ENCODE results near the gene CGNL1. TPM values are rescaled to one million over a fixed set of nuclear protein-coding genes. Genes with fewer than 3 reads are reported as not detected.

The CGNL1 gene
- total RNA-seq, 1 donor from 2014 or later = 11.0 TPM

- Mint-ChIP-seq H3K4me1 (ENCODE audit: low read depth, unreplicated experiment) (peaks cover 13% of the 10 kb centered on the region), H3K27ac (ENCODE audit: unreplicated experiment) (peak overlapping the region; percentile 21), H3K4me3 (ENCODE audit: unreplicated experiment) (no peak overlapping the region), H3K36me3 (ENCODE audit: low read depth, unreplicated experiment) (peaks cover 20% of the 10 kb centered on the region), H3K27me3 (ENCODE audit: low read depth, unreplicated experiment) (no peaks in the 10 kb centered on the region), H3K9me3 (ENCODE audit: unreplicated experiment) (peaks cover 11% of the 10 kb centered on the region)
- Histone ChIP-seq H3K27me3 (ENCODE audit: insufficient read depth, low read length) (peaks cover 4% of the 10 kb centered on the region), H3K79me2 (ENCODE audit: insufficient read depth, low read length) (no peaks in the 10 kb centered on the region), H3K9ac (ENCODE audit: low read length) (no peak overlapping the region), H3K4me3 (ENCODE audit: insufficient read depth, low read depth, low read length) (no peak overlapping the region), H3K4me2 (ENCODE audit: low read length) (no peak overlapping the region), H3K36me3 (ENCODE audit: insufficient read depth, low read length) (no peaks in the 10 kb centered on the region), H2AFZ (ENCODE audit: low read depth, low read length) (no peak overlapping the region), H3K27ac (ENCODE audit: low read depth, low read length) (no peak overlapping the region), H3K9me3 (ENCODE audit: insufficient read depth, low read depth, low read length) (no peaks in the 10 kb centered on the region), H4K20me1 (ENCODE audit: insufficient read depth, low read length) (no peaks in the 10 kb centered on the region), H3K4me1 (ENCODE audit: insufficient read depth, low read length) (no peaks in the 10 kb centered on the region)
- peak; percentile 69 for DNase-seq (ENCODE audit: low read depth)
- FAIRE-seq = no peak
- TF ChIP-seq EZH2 (IDR thresholded peaks at IDR 0.05; ENCODE audit: insufficient read depth, low read length) (no peak), CTCF (IDR thresholded peaks at IDR 0.05; ENCODE audit: insufficient read depth, low read depth, low read length) (no peak)
Measured at GRCh38 chr15:57537072-57537471, 160.8 kb downstream of the CGNL1 start.

- Histone ChIP-seq H4K20me1 (ENCODE audit: insufficient read depth, low read length) (no peaks in the 10 kb centered on the region), H3K36me3 (ENCODE audit: insufficient read depth, low read length) (no peaks in the 10 kb centered on the region), H3K27ac (ENCODE audit: low read depth, low read length) (no peak overlapping the region), H3K4me3 (ENCODE audit: insufficient read depth, low read depth, low read length) (no peak overlapping the region), H3K9me3 (ENCODE audit: insufficient read depth, low read depth, low read length) (no peaks in the 10 kb centered on the region), H3K27me3 (ENCODE audit: insufficient read depth, low read length) (peaks cover 4% of the 10 kb centered on the region), H3K9ac (ENCODE audit: low read length) (no peak overlapping the region), H3K79me2 (ENCODE audit: insufficient read depth, low read length) (no peaks in the 10 kb centered on the region), H2AFZ (ENCODE audit: low read depth, low read length) (no peak overlapping the region), H3K4me1 (ENCODE audit: insufficient read depth, low read length) (no peaks in the 10 kb centered on the region), H3K4me2 (ENCODE audit: low read length) (no peak overlapping the region)
- H3K27ac Mint-ChIP-seq (ENCODE audit: unreplicated experiment) = peak overlapping the region; percentile 12
- H3K36me3 Mint-ChIP-seq (ENCODE audit: low read depth, unreplicated experiment) = peaks cover 18% of the 10 kb centered on the region
- H3K27me3 Mint-ChIP-seq (ENCODE audit: low read depth, unreplicated experiment) = no peaks in the 10 kb centered on the region
- DNase-seq (ENCODE audit: low read depth) = no peak
- peaks cover 13% of the 10 kb centered on the region for H3K4me1 Mint-ChIP-seq (ENCODE audit: low read depth, unreplicated experiment)
- FAIRE-seq = peak; percentile 50
- no peak overlapping the region for H3K4me3 Mint-ChIP-seq (ENCODE audit: unreplicated experiment)
- peaks cover 11% of the 10 kb centered on the region for H3K9me3 Mint-ChIP-seq (ENCODE audit: unreplicated experiment)
- no peak for TF ChIP-seq CTCF (IDR thresholded peaks at IDR 0.05; ENCODE audit: insufficient read depth, low read depth, low read length)
- no peak for TF ChIP-seq EZH2 (IDR thresholded peaks at IDR 0.05; ENCODE audit: insufficient read depth, low read length)
Measured at GRCh38 chr15:57537488-57538264, 161.4 kb downstream of the CGNL1 start.

GRCh38 chr15:57538265-57538529 lies 161.9 kb downstream of the CGNL1 start:
- H3K4me1 Mint-ChIP-seq (ENCODE audit: low read depth, unreplicated experiment) = peaks cover 13% of the 10 kb centered on the region
- Histone ChIP-seq H3K27ac (ENCODE audit: low read depth, low read length) (no peak overlapping the region), H3K9me3 (ENCODE audit: insufficient read depth, low read depth, low read length) (no peaks in the 10 kb centered on the region), H3K4me3 (ENCODE audit: insufficient read depth, low read depth, low read length) (no peak overlapping the region), H3K4me2 (ENCODE audit: low read length) (no peak overlapping the region), H4K20me1 (ENCODE audit: insufficient read depth, low read length) (no peaks in the 10 kb centered on the region), H3K79me2 (ENCODE audit: insufficient read depth, low read length) (no peaks in the 10 kb centered on the region), H3K27me3 (ENCODE audit: insufficient read depth, low read length) (peaks cover 4% of the 10 kb centered on the region), H3K36me3 (ENCODE audit: insufficient read depth, low read length) (no peaks in the 10 kb centered on the region), H2AFZ (ENCODE audit: low read depth, low read length) (no peak overlapping the region), H3K4me1 (ENCODE audit: insufficient read depth, low read length) (no peaks in the 10 kb centered on the region), H3K9ac (ENCODE audit: low read length) (no peak overlapping the region)
- peaks cover 18% of the 10 kb centered on the region for H3K36me3 Mint-ChIP-seq (ENCODE audit: low read depth, unreplicated experiment)
- DNase-seq (ENCODE audit: low read depth) = no peak
- no peak for FAIRE-seq
- no peak for TF ChIP-seq CTCF (IDR thresholded peaks at IDR 0.05; ENCODE audit: insufficient read depth, low read depth, low read length)
- TF ChIP-seq EZH2 (IDR thresholded peaks at IDR 0.05; ENCODE audit: insufficient read depth, low read length) = no peak
- H3K27me3 Mint-ChIP-seq (ENCODE audit: low read depth, unreplicated experiment) = no peaks in the 10 kb centered on the region
- H3K4me3 Mint-ChIP-seq (ENCODE audit: unreplicated experiment) = no peak overlapping the region
- H3K9me3 Mint-ChIP-seq (ENCODE audit: unreplicated experiment) = peaks cover 11% of the 10 kb centered on the region
- no peak overlapping the region for H3K27ac Mint-ChIP-seq (ENCODE audit: unreplicated experiment)

All from astrocyte (in vitro differentiated cells and primary cell).